ENCODE measurements around the gene TNMD. TPM values are rescaled to one million over a fixed set of nuclear protein-coding genes. Genes with fewer than 3 reads are reported as not detected.

TNMD gene
- polyA plus RNA-seq, 3 donors, result not detected

- no peak for TF ChIP-seq CTCF (IDR thresholded peaks at IDR 0.05)
- Mint-ChIP-seq H3K27ac (no peak overlapping the region), H3K9me3 (peaks cover 0 to 3% (median 0%) of the 10 kb centered on the region in 7 donors), H3K36me3 (no peaks in the 10 kb centered on the region), H3K4me1 (no peaks in the 10 kb centered on the region), H3K4me3 (no peak overlapping the region), H3K27me3 (ENCODE audit: low read depth in 3 of 3) (peaks cover 10 to 39% (median 37%) of the 10 kb centered on the region in 3 donors)
- no peaks in the 10 kb centered on the region for H3K36me3 ChIP-seq (replicated peaks in 1 of 2; ENCODE audit: control insufficient read depth in 1 of 2, insufficient read depth in 2 of 2, low read length in 2 of 2)
- peaks cover 19 to 39% of the 10 kb centered on the region in 2 donors for H3K27me3 ChIP-seq (ENCODE audit: control insufficient read depth in 2 of 2, insufficient read depth in 2 of 2, low read length in 2 of 2)
- no peak overlapping the region for H2AFZ ChIP-seq (ENCODE audit: insufficient read depth, low read depth, low read length, poor library complexity, severe bottlenecking)
- intact Hi-C loops (cut with micrococcal nuclease), result no loop called here
- no peak for DNase-seq
- no peak overlapping the region for H3K4me3 ChIP-seq (replicated peaks in 1 of 3; ENCODE audit: low read depth in 2 of 3, low read length in 3 of 3)
- H3K4me1 ChIP-seq (ENCODE audit: control insufficient read depth in 1 of 2, insufficient read depth in 2 of 2, low read length in 2 of 2), result no peaks in the 10 kb centered on the region
- WGBS (ENCODE audit: insufficient coverage), result 100% methylated on average over 1 of the region's 5 CpGs
- no peaks in the 10 kb centered on the region for H3K79me2 ChIP-seq (ENCODE audit: insufficient read depth, low read length)
- H4K20me1 ChIP-seq (ENCODE audit: insufficient read depth, low read length), result no peaks in the 10 kb centered on the region
- H3K4me2 ChIP-seq (replicated peaks; ENCODE audit: extremely low read depth, low read length, poor library complexity, severe bottlenecking), result no peak overlapping the region
- no peaks in the 10 kb centered on the region for H3K9me3 ChIP-seq (replicated peaks in 1 of 2; ENCODE audit: control insufficient read depth in 1 of 2, insufficient read depth in 1 of 2, low read length in 2 of 2)
- no peak overlapping the region for H3K9ac ChIP-seq (ENCODE audit: insufficient read depth, low read length, poor library complexity, severe bottlenecking)
- no peak overlapping the region for H3K27ac ChIP-seq (ENCODE audit: low read depth in 1 of 2, low read length in 2 of 2)
These were observed 6.7 kb downstream of the TNMD start for GRCh38 chrX:100591256-100592051.

GRCh38 chrX:100593126-100593525 is 8.4 kb downstream of the TNMD start:
- H4K20me1 ChIP-seq (ENCODE audit: insufficient read depth, low read length), result no peaks in the 10 kb centered on the region
- no peaks in the 10 kb centered on the region for H3K4me1 Mint-ChIP-seq
- no peaks in the 10 kb centered on the region for H3K36me3 Mint-ChIP-seq
- H3K79me2 ChIP-seq (ENCODE audit: insufficient read depth, low read length), result no peaks in the 10 kb centered on the region
- peaks cover 0 to 3% (median 0%) of the 10 kb centered on the region in 7 donors for H3K9me3 Mint-ChIP-seq
- H2AFZ ChIP-seq (ENCODE audit: insufficient read depth, low read depth, low read length, poor library complexity, severe bottlenecking), result no peak overlapping the region
- no peaks in the 10 kb centered on the region for H3K4me1 ChIP-seq (ENCODE audit: control insufficient read depth in 1 of 2, insufficient read depth in 2 of 2, low read length in 2 of 2)
- peaks cover 7 to 41% (median 39%) of the 10 kb centered on the region in 3 donors for H3K27me3 Mint-ChIP-seq (ENCODE audit: low read depth in 3 of 3)
- intact Hi-C loops (cut with micrococcal nuclease), result no loop called here
- H3K4me3 Mint-ChIP-seq, result no peak overlapping the region
- H3K27ac Mint-ChIP-seq, result no peak overlapping the region
- no peak overlapping the region for H3K4me2 ChIP-seq (replicated peaks; ENCODE audit: extremely low read depth, low read length, poor library complexity, severe bottlenecking)
- H3K27me3 ChIP-seq (ENCODE audit: control insufficient read depth in 2 of 2, insufficient read depth in 2 of 2, low read length in 2 of 2), result peaks cover 31 to 43% of the 10 kb centered on the region in 2 donors
- no peak for DNase-seq
- H3K9ac ChIP-seq (ENCODE audit: insufficient read depth, low read length, poor library complexity, severe bottlenecking), result no peak overlapping the region
- H3K27ac ChIP-seq (ENCODE audit: low read depth in 1 of 2, low read length in 2 of 2), result no peak overlapping the region
- H3K36me3 ChIP-seq (replicated peaks in 1 of 2; ENCODE audit: control insufficient read depth in 1 of 2, insufficient read depth in 2 of 2, low read length in 2 of 2), result no peaks in the 10 kb centered on the region
- no peaks in the 10 kb centered on the region for H3K9me3 ChIP-seq (replicated peaks in 1 of 2; ENCODE audit: control insufficient read depth in 1 of 2, insufficient read depth in 1 of 2, low read length in 2 of 2)
- TF ChIP-seq CTCF (IDR thresholded peaks at IDR 0.05), result no peak
- 50% methylated on average over 1 of the region's 2 CpGs for WGBS (ENCODE audit: insufficient coverage)
- no peak overlapping the region for H3K4me3 ChIP-seq (replicated peaks in 1 of 3; ENCODE audit: low read depth in 2 of 3, low read length in 3 of 3)

All from CD14-positive monocyte (primary cell).